NCI-H524 treated with DMSO at 0.1 percent for 48 hours (cell line): ENCODE measurements around the gene MYL3.
"Not testable (repeated sequence)": the region's sequence is repeated elsewhere in the genome, so short reads cannot be mapped to it uniquely, and the experiment has no call there.

Source experiments
- DNase-seq: peaks from one replicate; lab custom pipeline; 2025; lab: John Stamatoyannopoulos, UW

Gene MYL3

DNA sequence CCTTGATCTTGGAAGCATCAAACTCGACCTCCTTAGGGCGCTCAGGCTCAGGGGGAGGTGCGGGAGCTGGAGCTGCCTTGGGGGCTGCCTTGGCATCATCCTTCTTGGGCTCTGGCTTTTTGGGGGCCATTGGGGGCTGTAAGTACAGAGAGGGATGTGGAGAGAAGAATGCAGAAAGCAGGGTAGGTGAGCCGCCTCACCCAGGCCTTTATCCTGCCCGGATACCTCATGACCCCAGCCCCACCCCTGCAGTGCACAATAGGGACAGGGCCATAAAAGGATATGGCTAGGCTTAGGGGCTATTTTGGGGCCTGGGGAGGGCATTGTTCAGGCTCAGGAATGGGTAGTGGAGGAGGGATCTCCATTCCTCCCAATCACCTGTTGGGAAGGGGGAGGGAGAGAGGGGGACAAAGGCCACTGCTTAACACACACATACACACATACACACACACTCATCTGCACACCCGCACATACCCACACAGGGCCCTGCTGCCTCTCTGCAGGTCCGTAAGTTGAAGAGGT lies at the start of gene MYL3:
Gene MYL3 (minus strand): TSS at position 184 of the 522 bp plus-strand sequence. CDS start 54 bp downstream, at position 130.
- DNase-seq, result no peak

DNA sequence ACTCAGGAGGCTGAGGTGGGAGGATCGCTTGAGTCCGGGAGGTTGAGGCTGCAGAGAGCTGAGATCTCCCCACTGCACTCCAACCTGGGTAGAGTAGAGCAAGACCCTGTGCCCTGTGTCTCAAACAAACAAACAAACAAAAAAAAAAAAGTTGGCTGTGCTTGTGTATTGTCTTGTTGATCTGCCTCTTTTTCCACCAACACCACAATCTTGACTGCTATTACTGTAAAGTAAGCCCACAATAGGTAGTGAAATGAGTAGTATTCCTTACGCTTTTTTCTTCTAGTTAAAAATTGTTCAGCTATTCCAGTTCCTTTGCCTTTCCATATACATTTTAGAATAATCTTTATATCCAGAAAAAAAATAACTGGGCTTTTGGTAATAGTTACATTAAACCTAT lies 49.7 kb upstream of the MYL3 start:
- DNase-seq, result no peak

DNA sequence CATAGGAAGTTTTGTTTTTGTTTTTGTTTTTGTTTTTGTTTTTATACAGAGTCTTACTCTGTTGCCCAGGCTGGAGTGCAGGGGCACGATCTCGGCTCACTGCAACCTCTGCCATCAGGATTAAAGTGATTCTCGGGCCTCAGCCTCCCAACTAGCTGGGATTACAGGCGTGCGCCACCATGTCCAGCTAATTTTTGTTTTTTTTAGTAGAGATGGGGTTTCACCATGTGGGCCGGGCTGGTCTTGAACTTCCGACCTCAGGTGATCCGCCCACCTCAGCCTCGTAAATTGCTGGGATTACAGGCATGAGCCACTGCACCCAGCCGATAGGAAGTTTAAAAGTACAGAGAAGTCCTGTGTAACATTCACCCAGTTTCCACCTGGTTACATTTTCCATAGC lies 47.7 kb upstream of the MYL3 start:
- DNase-seq, result not testable (repeated sequence)

DNA sequence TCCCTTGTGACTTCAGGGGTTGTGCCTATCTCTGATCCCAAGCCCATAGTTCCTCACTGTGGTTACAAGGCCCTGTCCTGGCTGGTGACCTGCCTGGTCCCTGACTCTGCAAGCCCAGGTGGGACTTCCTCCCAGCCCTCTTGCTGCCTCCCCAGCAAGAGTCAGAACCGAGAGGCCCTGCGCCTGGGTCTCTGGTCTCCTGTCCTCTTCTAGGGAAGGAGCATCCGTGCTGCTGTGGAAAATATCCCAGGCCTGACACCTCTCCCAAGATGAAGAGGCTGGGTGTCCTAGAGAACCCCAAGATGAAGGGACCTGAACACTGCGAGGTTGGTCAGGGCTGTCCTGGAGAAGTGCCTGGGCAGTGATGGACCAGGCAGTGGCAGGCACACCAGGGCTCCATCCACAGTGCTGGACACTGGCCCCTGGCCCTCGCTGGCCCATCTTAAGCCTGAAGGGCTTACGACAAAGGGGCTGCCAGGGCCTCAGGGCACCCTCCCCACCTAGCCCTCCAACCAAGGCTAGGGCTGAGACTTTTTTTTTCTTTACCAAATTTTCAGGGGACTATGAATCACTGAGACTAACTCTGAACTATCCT lies 47.0 kb upstream of the MYL3 start:
- no peak for DNase-seq

DNA sequence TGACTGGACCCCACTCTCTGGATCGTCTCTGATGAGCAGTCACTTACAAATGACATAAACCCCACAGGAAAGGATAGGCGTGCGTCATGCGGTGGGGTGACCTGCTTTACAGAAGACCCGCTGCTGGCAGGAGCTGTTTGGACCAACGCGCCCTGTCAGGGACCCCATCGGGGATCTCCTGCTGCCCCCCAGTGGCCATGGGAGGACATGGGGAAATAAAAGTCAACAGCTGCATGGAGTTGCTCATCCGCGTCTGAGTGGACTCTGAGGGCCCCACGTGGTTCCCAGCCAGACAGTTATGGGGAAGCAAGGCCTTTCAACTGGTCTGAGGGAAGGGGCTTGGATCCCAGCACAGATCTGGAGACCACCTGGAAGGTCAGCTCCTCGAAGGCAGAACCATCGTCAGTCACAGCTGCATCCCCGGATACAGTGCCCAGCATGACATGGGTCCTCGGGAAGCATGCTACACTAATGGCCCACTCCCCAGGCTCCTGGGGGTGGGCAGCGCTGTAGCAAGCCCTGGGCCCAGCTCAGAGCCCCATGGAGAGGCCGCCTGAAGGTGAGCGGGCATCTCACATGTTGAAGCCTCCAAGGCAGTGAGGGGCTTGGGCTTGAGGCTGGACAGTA lies 46.4 kb upstream of the MYL3 start:
- peak; percentile 66 for DNase-seq

DNA sequence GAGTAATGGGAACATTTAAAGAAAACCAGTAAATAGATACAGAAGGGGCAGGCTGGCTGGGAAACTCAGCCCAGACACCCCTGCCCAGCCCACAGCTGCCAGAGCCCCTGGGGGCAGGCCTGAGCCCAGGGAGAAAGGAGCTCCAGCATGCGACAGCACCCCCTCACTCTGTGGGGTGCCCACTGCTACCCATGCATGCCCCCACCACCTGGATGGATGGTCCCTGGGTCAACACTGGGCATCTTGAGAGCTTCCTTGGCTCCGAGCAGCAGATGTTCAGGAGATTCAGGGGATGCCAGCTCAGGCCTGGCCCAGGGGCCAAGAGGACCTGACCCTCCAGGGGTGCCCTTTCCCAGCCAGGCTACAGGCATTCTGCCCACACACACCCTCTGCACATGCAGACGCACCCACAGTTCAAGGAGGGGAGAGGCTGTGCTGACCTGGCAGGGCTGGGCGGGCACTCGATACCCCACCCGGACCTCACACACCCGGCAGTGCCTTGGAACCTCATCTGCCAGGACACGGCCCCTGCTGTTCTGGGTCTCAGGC lies 45.8 kb upstream of the MYL3 start:
- DNase-seq, result no peak

DNA sequence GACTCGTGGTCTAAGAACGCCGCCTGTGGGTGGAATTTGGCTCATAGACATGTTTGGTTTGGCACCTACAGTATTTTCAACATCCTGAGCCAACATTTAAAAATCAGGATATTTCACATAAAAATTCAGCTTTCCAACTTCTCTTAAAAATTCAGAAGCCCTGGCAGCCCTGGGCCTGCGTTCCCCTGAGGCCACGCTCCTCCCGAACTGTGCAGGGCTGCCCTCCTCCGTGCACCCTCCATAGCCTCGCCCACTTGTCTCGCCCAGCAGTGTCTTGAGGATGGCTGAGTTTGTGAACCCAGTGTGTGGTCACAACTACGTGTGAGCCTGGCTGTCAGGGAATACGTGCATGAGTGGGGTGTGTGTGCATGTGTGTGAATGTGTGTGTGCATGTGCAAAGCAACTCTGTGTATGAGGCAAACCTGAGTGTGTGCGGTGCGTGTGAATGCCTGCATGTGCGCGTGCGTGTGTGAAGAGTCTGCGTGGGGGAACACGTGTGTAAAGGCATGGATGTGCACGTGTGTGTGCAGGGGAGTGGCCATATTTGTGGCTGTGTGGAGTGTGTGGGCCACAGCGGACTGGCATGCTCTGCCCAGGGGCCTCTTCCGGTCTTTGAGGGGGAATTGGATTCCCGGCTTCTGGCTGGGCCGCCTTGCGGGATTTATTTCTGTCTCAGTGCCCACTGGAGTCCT lies 45.2 kb upstream of the MYL3 start:
- DNase-seq, result no peak

DNA sequence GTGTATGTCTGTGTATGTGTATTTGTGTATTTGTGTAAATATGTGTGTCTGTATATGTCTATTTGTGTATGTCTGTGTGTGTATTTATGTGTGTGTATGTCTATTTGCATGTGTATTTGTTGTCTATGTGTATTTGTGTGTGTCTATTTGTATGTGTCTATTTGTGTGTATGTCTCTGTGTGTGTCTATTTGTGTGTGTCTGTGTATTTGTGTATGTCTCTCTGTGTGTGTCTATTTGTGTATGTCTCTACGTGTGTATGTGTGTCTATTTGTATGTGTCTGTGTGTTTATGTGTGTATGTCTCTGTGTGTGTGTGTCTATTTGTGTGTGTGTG lies 44.7 kb upstream of the MYL3 start:
- DNase-seq, result no peak

DNA sequence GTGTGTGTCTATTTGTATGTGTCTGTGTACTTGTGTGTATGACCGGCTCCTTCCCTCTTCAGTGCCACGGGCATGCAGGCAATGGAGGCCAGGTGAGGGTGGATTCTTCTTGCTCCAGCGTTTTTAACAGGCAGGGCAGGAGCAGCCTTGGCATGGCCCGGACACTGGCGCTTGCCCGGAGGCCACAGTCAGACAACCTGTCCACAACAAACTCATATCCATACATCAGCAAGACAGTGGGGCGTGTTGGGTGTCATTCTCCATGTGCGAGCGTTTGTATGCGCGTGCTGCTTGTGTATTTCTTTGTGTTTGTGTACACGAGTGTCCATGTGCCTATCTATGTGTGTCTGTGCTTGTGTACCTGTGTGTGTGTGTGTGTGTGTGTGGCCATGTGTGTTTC lies 44.0 kb upstream of the MYL3 start:
- DNase-seq, result no peak

DNA sequence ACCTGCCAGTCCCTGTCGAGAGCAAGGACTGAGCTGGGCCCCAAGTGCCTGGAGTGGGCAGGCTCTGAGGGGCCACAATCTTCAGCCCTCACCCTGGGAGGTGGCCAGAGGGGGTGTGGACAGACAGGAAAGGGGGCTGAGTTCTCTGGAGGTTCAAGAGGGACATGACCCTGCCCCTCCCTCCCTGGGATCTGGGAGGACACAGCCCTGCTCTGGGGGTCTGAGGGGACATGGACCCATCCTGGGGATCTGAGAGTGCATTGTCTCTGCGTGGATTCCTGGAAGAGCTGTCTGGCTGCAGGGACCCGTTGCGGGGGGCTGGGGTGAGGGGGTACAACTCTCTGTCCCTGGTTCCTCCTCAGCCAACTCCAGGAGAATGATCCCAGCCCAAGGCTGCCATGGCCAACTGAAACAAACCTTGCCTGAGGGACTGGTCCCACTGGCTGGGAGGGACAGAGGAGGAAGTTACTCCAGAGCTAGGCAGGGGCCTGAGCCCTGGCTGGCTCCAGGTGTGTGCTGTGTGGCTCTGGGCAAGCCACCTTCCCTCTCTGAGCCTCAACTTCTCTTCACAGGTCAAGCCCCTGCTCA lies 43.3 kb upstream of the MYL3 start:
- DNase-seq, result no peak

DNA sequence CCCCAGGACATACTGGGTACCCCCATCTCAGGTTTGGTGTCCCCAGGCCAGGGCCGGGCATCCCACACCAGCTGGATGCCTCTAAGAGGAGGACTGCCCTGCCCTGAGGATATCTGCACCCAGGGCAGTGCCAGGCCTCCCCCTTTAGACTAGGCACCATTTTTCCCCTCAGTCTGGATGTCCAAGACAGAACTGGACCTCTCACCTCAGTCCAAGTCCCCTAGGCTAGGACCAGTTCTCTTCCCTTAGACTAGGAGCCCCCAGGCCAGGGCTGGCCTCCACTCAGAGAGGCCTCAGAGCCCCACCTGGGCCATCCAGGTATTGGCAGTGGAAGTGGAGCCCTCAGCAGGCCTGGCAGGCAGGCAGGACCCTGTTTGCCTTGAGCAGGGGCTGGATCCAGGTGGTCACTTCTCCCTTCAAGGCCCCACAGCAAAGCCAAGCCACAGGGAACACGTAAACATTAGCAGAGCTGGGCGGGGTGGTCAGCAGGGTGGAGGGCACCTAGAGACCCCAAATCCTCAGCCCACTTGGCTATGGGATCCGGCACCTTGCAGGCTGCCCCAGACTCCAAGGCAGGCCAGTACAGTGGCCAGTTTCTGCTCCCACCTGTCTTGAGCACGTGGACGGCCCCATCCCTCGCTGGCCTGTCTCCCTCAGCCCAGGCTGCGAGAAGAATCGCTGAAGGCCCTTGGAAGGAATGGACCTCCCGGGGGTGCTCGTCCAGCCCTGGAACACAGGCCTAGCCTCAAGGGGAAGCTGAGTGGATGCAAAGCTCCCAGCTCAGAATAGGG lies 42.6 kb upstream of the MYL3 start:
- no peak for DNase-seq

DNA sequence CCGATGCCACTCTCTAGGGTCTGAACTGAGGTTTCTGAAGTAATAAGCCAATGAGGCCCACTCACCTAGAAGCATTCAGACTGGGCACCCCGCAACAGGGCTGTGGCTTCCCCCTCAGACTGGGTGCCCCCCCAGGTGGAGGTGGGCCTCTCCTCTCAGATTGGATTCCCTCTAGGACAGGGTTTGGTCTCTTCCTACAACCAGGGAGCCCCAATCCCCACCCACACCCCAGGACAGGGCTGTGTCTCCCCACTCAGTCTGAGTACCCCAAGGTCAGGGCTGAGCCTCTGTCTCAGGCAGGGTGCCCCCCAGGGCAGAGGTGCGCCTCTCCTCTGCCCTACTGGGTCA lies 41.9 kb upstream of the MYL3 start:
- no peak for DNase-seq

DNA sequence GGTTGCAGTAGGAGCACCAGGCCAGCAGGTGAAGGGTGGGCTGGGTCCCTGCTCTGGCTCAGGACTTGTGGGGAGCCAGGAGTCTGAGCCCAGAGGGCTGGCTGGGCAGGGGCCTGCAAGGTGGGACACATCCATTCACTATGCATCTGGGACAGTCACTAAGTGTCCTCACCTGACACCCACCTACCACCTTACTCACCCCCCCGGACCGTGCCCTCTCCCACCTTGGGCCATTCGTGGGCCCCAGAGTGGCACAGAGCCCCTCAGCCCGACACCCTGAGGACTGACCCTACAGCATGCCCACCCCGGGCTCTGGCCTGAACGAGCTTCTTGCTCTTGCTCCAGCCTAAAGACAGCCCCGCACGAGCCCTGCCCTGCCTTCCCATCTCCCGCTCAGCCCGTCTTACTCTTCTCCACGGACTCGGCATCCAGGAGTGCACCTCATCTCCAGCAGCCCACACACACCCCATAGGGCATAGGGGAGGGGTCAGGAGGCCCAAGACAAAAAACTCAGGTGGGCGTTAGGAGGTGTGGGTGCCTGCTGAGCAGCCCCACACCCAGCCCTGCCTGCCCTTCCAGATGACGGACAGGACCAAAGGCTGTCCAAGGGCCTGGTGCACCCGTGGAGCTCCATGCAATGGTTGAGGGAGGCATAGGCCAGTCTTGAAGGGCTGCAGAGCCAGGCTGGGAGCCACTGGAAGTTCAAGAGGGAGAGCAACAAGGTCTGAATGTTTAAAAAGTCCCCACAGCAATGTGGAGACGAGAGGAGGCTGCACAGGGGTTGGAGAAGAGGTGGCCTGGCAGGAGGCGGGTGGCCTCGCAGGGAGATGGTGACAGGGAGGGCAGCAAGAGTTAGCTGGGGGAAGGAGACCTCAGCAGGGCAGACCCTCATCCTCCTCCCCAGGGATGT lies 41.3 kb upstream of the MYL3 start:
- no peak for DNase-seq

DNA sequence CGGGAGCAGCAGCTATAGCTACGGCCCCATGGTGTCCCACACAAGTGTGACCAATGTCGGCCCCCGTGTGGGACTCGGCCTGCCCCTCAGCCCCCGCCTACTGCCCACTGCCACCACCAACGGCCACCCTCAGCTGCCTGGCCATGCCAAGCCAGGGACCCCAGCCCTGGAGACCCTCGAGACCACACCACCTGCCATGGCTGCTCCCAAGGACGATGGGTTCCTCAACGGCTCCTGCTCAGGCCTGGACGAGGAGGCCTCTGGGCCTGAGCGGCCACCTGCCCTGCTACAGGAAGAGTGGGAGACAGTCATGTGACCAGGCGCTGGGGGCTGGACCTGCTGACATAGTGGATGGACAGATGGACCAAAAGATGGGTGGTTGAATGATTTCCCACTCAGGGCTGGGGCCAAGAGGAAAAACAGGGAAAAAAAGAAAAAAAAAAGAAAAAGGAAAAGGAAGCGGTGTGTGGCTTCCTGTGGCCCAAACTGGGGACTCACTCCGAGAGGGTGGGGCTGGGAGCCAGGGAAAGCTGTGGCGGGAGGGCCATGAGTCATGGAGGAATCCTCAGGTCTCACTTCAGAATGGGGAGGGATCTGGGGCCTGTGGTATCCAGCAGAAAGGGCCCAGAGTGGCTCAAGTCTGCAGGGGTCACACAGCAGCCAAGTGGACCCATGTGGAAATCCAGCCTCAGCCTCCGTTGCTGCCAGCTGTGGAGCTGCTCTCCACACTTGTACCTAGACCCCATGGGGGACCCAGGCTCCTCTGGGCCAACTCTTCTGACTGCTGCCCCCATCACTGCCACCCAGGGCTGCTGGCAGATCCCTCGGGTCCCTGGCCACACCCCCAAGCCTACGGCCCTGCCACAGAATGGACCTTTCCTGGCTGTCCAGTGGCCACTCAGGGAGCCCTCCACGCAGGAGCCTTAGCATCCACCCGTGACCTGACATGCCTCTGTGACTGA lies 40.4 kb upstream of the MYL3 start:
- DNase-seq, result no peak

DNA sequence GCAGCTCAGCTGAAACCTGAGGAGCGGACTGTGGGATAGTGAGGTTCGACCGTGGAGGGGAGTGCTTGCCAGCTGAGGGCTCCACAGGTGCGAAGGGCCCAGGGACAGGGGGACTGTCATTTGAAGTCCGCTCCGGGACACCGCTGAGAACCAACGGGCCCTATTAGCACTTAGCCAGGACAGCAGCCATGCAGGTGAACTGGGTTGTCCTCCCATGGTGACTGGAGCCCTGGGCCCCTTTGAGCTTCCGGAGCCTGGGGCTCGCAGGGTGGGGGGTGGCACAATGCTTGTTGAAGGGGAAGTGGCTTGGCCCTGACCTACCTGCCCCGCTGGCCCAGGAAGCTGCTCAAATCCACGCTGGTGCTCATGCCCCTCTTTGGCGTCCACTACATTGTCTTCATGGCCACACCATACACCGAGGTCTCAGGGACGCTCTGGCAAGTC lies 39.0 kb upstream of the MYL3 start:
- no peak for DNase-seq

DNA sequence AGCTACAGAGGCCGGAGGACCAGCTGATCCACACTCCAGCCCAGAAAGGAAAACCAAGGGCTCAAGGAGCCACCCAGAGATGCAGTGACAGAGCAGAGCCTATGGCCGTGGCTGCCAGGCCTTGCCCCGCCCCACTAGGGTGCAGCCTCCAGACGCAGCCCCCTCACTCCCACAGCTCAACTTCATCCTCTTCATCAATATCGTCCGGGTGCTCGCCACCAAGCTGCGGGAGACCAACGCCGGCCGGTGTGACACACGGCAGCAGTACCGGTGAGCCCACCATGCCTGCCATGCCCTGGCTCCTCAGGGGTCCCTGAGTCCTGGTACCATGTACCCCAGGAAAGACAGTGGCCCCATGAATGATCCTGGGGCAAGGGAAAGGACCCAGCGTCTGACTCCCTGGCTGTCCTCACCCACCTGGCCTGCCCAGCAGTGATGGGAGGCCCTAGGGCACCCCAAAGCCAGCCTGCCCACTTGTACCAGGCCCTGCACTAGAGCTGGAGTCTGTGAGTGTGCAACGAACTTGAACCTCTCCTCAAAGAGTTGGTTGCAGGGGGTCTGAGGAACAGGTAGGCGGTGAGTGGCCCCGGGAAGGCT lies 38.4 kb upstream of the MYL3 start:
- DNase-seq, result no peak

DNA sequence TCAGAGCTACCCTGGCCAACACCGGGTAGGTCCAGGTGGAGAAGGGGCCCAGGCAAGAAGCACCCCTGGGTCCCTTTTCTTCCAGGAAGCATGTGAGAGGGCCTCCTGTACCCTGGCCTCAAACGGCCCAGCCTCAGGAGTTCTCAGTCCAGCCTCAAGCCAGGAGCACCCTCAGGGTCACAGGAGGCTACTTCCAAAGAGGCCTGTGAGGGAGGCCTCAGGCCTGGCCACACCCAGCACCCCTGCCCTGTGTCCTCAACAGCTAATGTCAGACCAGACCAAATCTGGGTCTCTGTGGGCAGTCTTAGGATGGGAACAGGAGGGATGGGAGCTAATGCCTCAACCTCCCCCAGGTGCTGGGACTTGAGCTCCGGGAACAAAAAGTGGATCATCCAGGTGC lies 37.8 kb upstream of the MYL3 start:
- DNase-seq, result no peak

DNA sequence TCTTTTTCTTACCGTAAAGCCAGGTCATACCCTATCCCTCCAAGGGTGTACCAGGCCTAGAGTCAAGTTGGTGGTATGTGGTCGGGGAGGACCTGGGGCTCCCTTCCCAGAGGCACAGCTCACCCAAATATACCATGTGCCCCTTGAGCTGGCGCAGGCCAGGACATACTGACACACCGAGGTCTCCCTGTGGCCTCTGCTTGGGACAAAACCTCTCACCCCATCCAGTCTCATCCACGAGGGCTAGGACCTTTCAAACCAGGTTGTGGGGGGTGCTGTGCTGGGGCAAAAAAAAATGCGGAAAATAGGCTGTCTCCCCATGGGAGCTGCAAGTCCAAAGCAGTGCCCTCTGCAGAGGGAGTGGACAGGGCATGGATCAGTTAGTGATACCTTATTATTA lies 37.1 kb upstream of the MYL3 start:
- DNase-seq, result no peak

DNA sequence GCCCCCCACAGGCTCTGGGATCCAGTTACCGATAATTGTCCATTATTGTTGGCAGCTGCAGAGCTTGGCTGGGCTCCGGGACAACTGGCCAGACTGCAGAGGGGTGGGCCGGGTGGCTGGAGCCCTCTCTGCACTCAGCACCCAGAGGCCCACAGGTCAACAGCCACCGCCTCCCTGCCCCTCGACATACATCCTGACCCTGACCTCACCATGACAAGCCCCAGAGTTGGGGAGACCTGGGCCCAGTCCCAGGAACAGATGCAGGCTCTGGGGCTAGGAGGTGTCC lies 36.7 kb upstream of the MYL3 start:
- no peak for DNase-seq
